NCI-H2171 treated with DMSO at 0.1 percent for 48 hours (cell line): Measurements from ENCODE around the gene ATP10A.

Experiments
- DNase-seq: peaks from one replicate; lab custom pipeline; 2025; lab: John Stamatoyannopoulos, UW

Gene ATP10A

GRCh38 chr15:25740383-25741255 is 122.5 kb downstream of the ATP10A start:
- DNase-seq, result no peak

GRCh38 chr15:25739687-25740121 is 123.4 kb downstream of the ATP10A start:
- peak; percentile 48 for DNase-seq

- DNase-seq, result no peak
Observed at GRCh38 chr15:25738171-25738965, 124.8 kb downstream of the ATP10A start.

- no peak for DNase-seq
Observed at GRCh38 chr15:25737218-25737643, 125.9 kb downstream of the ATP10A start.

GRCh38 chr15:25736461-25736860 is 126.7 kb downstream of the ATP10A start:
- DNase-seq, result no peak

GRCh38 chr15:25735550-25736384 is 127.4 kb downstream of the ATP10A start:
- peak; percentile 47 for DNase-seq

GRCh38 chr15:25734680-25735355 is 128.3 kb downstream of the ATP10A start:
- DNase-seq, result no peak

- no peak for DNase-seq
Observed at GRCh38 chr15:25733856-25734679, 129.1 kb downstream of the ATP10A start.

- no peak for DNase-seq
Observed at GRCh38 chr15:25733036-25733855, 129.9 kb downstream of the ATP10A start.

- DNase-seq, result no peak
Observed at GRCh38 chr15:25732191-25732590, 130.9 kb downstream of the ATP10A start.

GRCh38 chr15:25731411-25731810 is 131.7 kb downstream of the ATP10A start:
- no peak for DNase-seq

- no peak for DNase-seq
Observed at GRCh38 chr15:25730918-25731317, 132.2 kb downstream of the ATP10A start.

GRCh38 chr15:25728816-25729215 is 134.3 kb downstream of the ATP10A start:
- no peak for DNase-seq

GRCh38 chr15:25727867-25728600 is 135.1 kb downstream of the ATP10A start:
- DNase-seq, result no peak

- DNase-seq, result no peak
Observed at GRCh38 chr15:25727116-25727515, 136.0 kb downstream of the ATP10A start.

GRCh38 chr15:25725758-25726157 is 137.4 kb downstream of the ATP10A start:
- no peak for DNase-seq

- no peak for DNase-seq
Observed at GRCh38 chr15:25724899-25725298, 138.2 kb downstream of the ATP10A start.

- no peak for DNase-seq
Observed at GRCh38 chr15:25721605-25721955, 141.5 kb downstream of the ATP10A start.
